Measurements from ENCODE around the gene IFNL3.
"Not testable (repeated sequence)": the region's sequence is repeated elsewhere in the genome, so short reads cannot be mapped to it uniquely, and the experiment has no call there.

IFNL3 gene

GRCh38 chr19:39244410-39245100, at the start of gene IFNL3:
Gene IFNL3 (minus strand): TSS chr19:39245006. CDS start chr19:39244967, 39 bp downstream.
- DNase-seq (ENCODE audit: extremely low read depth, low read depth) = not testable (repeated sequence)

- TF ChIP-seq CTCF (IDR thresholded peaks at IDR 0.05; ENCODE audit: low read depth, low read length) = no peak
- DNase-seq (ENCODE audit: extremely low read depth, low read depth) = no peak
Measured at GRCh38 chr19:39293394-39293793, 48.6 kb upstream of the IFNL3 start.

GRCh38 chr19:39284032-39284431, 39.2 kb upstream of the IFNL3 start:
- TF ChIP-seq CTCF (IDR thresholded peaks at IDR 0.05; ENCODE audit: low read depth, low read length) = no peak

GRCh38 chr19:39282021-39282420, 37.2 kb upstream of the IFNL3 start:
- DNase-seq (ENCODE audit: extremely low read depth, low read depth) = no peak
- no peak for TF ChIP-seq CTCF (IDR thresholded peaks at IDR 0.05; ENCODE audit: low read depth, low read length)

More at GRCh38 chr19:39284032-39284431, 39.2 kb upstream of the IFNL3 start:
- no peak for DNase-seq (ENCODE audit: extremely low read depth, low read depth)

- DNase-seq (ENCODE audit: extremely low read depth, low read depth) = no peak
- TF ChIP-seq CTCF (IDR thresholded peaks at IDR 0.05; ENCODE audit: low read depth, low read length) = no peak
Measured at GRCh38 chr19:39277598-39277997, 32.8 kb upstream of the IFNL3 start.

GRCh38 chr19:39276740-39277139, 31.9 kb upstream of the IFNL3 start:
- TF ChIP-seq CTCF (IDR thresholded peaks at IDR 0.05; ENCODE audit: low read depth, low read length) = no peak
- no peak for DNase-seq (ENCODE audit: extremely low read depth, low read depth)

GRCh38 chr19:39275578-39275977, 30.8 kb upstream of the IFNL3 start:
- DNase-seq (ENCODE audit: extremely low read depth, low read depth) = no peak
- no peak for TF ChIP-seq CTCF (IDR thresholded peaks at IDR 0.05; ENCODE audit: low read depth, low read length)

GRCh38 chr19:39273859-39274258, 29.1 kb upstream of the IFNL3 start:
- not testable (repeated sequence) for DNase-seq (ENCODE audit: extremely low read depth, low read depth)
